OCI-LY7 (cell line): ENCODE measurements around the gene INSYN2B. TPM values are rescaled to one million over a fixed set of nuclear protein-coding genes. Genes with fewer than 3 reads are reported as not detected.

Experiments used
- BruUV-seq: library from RNA; stranded (reverse); fragments of 400-500 nt; replicated peaks from 2 replicates; lab custom pipeline; 2021; lab: Mats Ljungman, UMichigan
- CTCF ChIA-PET: fragments of 300-600 bp; sonication (Branson Sonifier 250); formaldehyde crosslinking; loops from one replicate; lab custom pipeline; 2022; ENCODE audit warnings: antibody characterized with exemption; ENCODE audit not compliant: unreplicated experiment; lab: Charles Lee
- POLR2A ChIA-PET: fragments of 300-600 bp; sonication (Branson Sonifier 250); formaldehyde crosslinking; loops from one replicate; lab custom pipeline; 2022; ENCODE audit warnings: antibody characterized with exemption; lab: Charles Lee
- DNase-seq: peaks from one replicate; pipeline ENCODE4 v3.0.0-alpha.2; 2015; ENCODE audit warnings: low spot score
- H2AFZ ChIP-seq: fragments of 200-600 bp; sonication (generic), shearing (Covaris generic); 2 replicates; pipeline ENCODE4 v1.6.1; 2014; ENCODE audit warnings: mild to moderate bottlenecking, antibody characterized with exemption, low read length, moderate library complexity
- H3K27ac ChIP-seq: fragments of 200-600 bp; sonication (generic); 2 replicates; pipeline ENCODE4 v1.5.1; 2014; ENCODE audit warnings: mixed run types, low read depth, mild to moderate bottlenecking, moderate library complexity, low read length, inconsistent platforms; ENCODE audit not compliant: poor library complexity, severe bottlenecking
- H3K36me3 ChIP-seq: fragments of 200-600 bp; sonication (generic); 2 replicates; pipeline ENCODE4 v1.6.1; 2014; ENCODE audit warnings: mild to moderate bottlenecking, antibody characterized with exemption, low read length, moderate library complexity, mixed read lengths; ENCODE audit not compliant: insufficient read depth
- H3K4me1 ChIP-seq: fragments of 200-600 bp; sonication (generic); 2 replicates; pipeline ENCODE4 v1.5.1; 2014; ENCODE audit warnings: mild to moderate bottlenecking, low read length; ENCODE audit not compliant: insufficient read depth, poor library complexity, severe bottlenecking
- H3K4me2 ChIP-seq: fragments of 200-600 bp; sonication (generic); 2 replicates; pipeline ENCODE4 v1.6.1; 2014; ENCODE audit warnings: mild to moderate bottlenecking, low read length
- H3K4me3 ChIP-seq: fragments of 200-600 bp; sonication (generic); 2 replicates; pipeline ENCODE4 v1.5.1; 2014; ENCODE audit warnings: mild to moderate bottlenecking, low read depth, low read length; ENCODE audit not compliant: poor library complexity, severe bottlenecking
- H3K79me2 ChIP-seq: fragments of 200-600 bp; sonication (generic); 2 replicates; pipeline ENCODE4 v1.6.1; 2016; ENCODE audit warnings: low read depth, mild to moderate bottlenecking, low read length, moderate library complexity, mixed read lengths; ENCODE audit not compliant: insufficient read depth
- H3K9me2 ChIP-seq: fragments of 200-600 bp; sonication (generic); 2 replicates; pipeline ENCODE4 v1.6.1; 2016; ENCODE audit warnings: mild to moderate bottlenecking, low read length, mixed read lengths; ENCODE audit not compliant: insufficient read depth
- H3K9me3 ChIP-seq: fragments of 200-600 bp; sonication (generic); 2 replicates; pipeline ENCODE4 v1.6.1; 2014; ENCODE audit warnings: mild to moderate bottlenecking, mixed run types, low read length, mixed read lengths
- H4K20me1 ChIP-seq: fragments of 200-600 bp; sonication (generic); 2 replicates; pipeline ENCODE4 v1.6.1; 2014; ENCODE audit warnings: mild to moderate bottlenecking, antibody characterized with exemption, low read length, moderate library complexity, mixed read lengths; ENCODE audit not compliant: insufficient read depth
- CTCF ChIP-seq: fragments of 200-600 bp; sonication (generic); conservative IDR thresholded peaks from 2 replicates; pipeline ENCODE4 v1.5.1; 2014; ENCODE audit warnings: mild to moderate bottlenecking, antibody characterized with exemption, low read length, moderate library complexity, mixed read lengths
- EZH2phosphoT487 ChIP-seq: fragments of 200-600 bp; sonication (generic); IDR thresholded peaks from 2 replicates; pipeline ENCODE4 v1.6.1; 2018; ENCODE audit warnings: low read depth, borderline replicate concordance, mild to moderate bottlenecking, mixed run types, antibody characterized with exemption, low read length, moderate library complexity, mixed read lengths
- intact Hi-C: fragments of 100-400 bp; cut with micrococcal nuclease; formaldehyde crosslinking; loops from one replicate; pipeline ENCODE4 v1.10.0; 2022; ENCODE audit not compliant: unreplicated experiment
- total RNA-seq, 2 experiments: library from RNA; depleted of rRNA in 1 of 2; stranded (reverse); fragments of >200 nt in 1 of 2; shearing (Covaris generic) in 1 of 2; gene quantifications; 2 replicates each; pipeline ENCODE4 v1.2.3, GENCODE V29; 2014 to 2022

Gene INSYN2B
- total RNA-seq, 2 experiments from 2014 or later, result not detected

- CTCF ChIA-PET, result interaction anchor here (0.6 to 1.2 kb wide), 2 partner anchors 14 to 23 kb away, joined by 3 read pairs; no protein-coding TSS in a partner anchor
- no TSS peak for BruUV-seq
- TF ChIP-seq EZH2phosphoT487 (no peak), CTCF (no peak)
- no peaks in the 10 kb centered on the region for H3K79me2 ChIP-seq
- no peak overlapping the region for H3K4me2 ChIP-seq
- no peak overlapping the region for H2AFZ ChIP-seq
- intact Hi-C loops, result no loop called here
- no peaks in the 10 kb centered on the region for H3K4me1 ChIP-seq
- H3K36me3 ChIP-seq, result no peaks in the 10 kb centered on the region; the same call in 1 of the 2 replicates
- H3K27ac ChIP-seq, result no peak overlapping the region
- POLR2A ChIA-PET, result interaction anchor here (1.1 to 1.5 kb wide), 2 partner anchors 16 to 25 kb away, joined by 3 to 5 read pairs; no protein-coding TSS in a partner anchor
- no peaks in the 10 kb centered on the region for H3K9me2 ChIP-seq
- H3K9me3 ChIP-seq, result no peaks in the 10 kb centered on the region
- H4K20me1 ChIP-seq, result no peaks in the 10 kb centered on the region
- H3K4me3 ChIP-seq, result no peak overlapping the region
- DNase-seq, result no peak
Measured at GRCh38 chr5:169922474-169922873, 57.8 kb downstream of the INSYN2B start.

- intact Hi-C loops, result no loop called here
- H3K36me3 ChIP-seq, result no peaks in the 10 kb centered on the region; the same call in 1 of the 2 replicates
- TF ChIP-seq CTCF, result no peak
- TF ChIP-seq EZH2phosphoT487, result no peak
- H3K4me3 ChIP-seq, result no peak overlapping the region
- H3K4me1 ChIP-seq, result no peaks in the 10 kb centered on the region
- CTCF ChIA-PET, result interaction anchor here (1.2 kb wide), 1 partner anchor 24 kb away, joined by 3 read pairs; no protein-coding TSS in a partner anchor
- no peak for DNase-seq
- H3K27ac ChIP-seq, result no peak overlapping the region
- POLR2A ChIA-PET, result interaction anchor here (1.1 to 1.5 kb wide), 2 partner anchors 17 to 26 kb away, joined by 3 to 5 read pairs; no protein-coding TSS in a partner anchor
- no peak overlapping the region for H2AFZ ChIP-seq
- no peaks in the 10 kb centered on the region for H3K9me2 ChIP-seq
- no peaks in the 10 kb centered on the region for H3K79me2 ChIP-seq
- H3K4me2 ChIP-seq, result no peak overlapping the region
- no TSS peak for BruUV-seq
- no peaks in the 10 kb centered on the region for H3K9me3 ChIP-seq
- H4K20me1 ChIP-seq, result no peaks in the 10 kb centered on the region
Measured at GRCh38 chr5:169921949-169922348, 58.3 kb downstream of the INSYN2B start.

- no peaks in the 10 kb centered on the region for H3K9me3 ChIP-seq
- no peak overlapping the region for H2AFZ ChIP-seq
- intact Hi-C loops, result no loop called here
- H3K4me2 ChIP-seq, result no peak overlapping the region
- no TSS peak for BruUV-seq
- no peaks in the 10 kb centered on the region for H4K20me1 ChIP-seq
- DNase-seq, result no peak
- H3K4me1 ChIP-seq, result no peaks in the 10 kb centered on the region
- no peak overlapping the region for H3K27ac ChIP-seq
- ChIA-PET POLR2A (no interaction called here), CTCF (interaction anchor here (1.2 kb wide), 1 partner anchor 24 kb away, joined by 3 read pairs; no protein-coding TSS in a partner anchor)
- TF ChIP-seq CTCF (no peak), EZH2phosphoT487 (no peak)
- no peaks in the 10 kb centered on the region for H3K9me2 ChIP-seq
- H3K4me3 ChIP-seq, result no peak overlapping the region
- H3K36me3 ChIP-seq, result no peaks in the 10 kb centered on the region; the same call in 1 of the 2 replicates
- no peaks in the 10 kb centered on the region for H3K79me2 ChIP-seq
Measured at GRCh38 chr5:169921384-169921783, 58.9 kb downstream of the INSYN2B start.
